ENCODE data around the gene SERPINA4. TPM values are rescaled to one million over a fixed set of nuclear protein-coding genes. Genes with fewer than 3 reads are reported as not detected.

The SERPINA4 gene
- total RNA-seq, 1 donor from 2014 or later, result not detected

DNA sequence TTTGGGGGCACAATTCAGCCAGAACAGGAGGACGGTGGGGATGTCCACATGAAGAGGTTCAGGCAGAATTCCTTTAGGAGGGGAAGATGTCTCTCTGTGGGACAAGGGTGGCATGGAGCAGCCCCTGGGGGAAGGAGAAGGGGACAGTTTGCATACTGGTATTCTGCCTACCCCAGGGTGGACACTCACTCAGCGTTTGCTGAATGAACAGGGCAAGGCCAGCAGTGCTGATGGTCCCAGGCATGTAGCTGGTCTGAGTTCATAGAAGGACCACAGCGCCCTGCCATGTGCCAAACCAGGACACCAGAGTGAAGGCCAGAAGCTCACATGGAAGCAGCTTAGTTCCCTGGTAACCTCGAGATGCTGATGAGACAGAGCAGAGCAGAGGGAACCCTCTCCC, 25.4 kb downstream of the SERPINA4 start:
- no peak overlapping the region for H3K27ac Mint-ChIP-seq (ENCODE audit: unreplicated experiment)
- TF ChIP-seq, protein P1, sequence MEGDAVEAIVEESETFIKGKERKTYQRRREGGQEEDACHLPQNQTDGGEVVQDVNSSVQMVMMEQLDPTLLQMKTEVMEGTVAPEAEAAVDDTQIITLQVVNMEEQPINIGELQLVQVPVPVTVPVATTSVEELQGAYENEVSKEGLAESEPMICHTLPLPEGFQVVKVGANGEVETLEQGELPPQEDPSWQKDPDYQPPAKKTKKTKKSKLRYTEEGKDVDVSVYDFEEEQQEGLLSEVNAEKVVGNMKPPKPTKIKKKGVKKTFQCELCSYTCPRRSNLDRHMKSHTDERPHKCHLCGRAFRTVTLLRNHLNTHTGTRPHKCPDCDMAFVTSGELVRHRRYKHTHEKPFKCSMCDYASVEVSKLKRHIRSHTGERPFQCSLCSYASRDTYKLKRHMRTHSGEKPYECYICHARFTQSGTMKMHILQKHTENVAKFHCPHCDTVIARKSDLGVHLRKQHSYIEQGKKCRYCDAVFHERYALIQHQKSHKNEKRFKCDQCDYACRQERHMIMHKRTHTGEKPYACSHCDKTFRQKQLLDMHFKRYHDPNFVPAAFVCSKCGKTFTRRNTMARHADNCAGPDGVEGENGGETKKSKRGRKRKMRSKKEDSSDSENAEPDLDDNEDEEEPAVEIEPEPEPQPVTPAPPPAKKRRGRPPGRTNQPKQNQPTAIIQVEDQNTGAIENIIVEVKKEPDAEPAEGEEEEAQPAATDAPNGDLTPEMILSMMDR (IDR thresholded peaks at IDR 0.05; ENCODE audit: insufficient read depth, low read depth, low read length), result no peak
- no peak for TF ChIP-seq EZH2 (IDR thresholded peaks at IDR 0.05; ENCODE audit: insufficient read depth, low read length)
- no peak overlapping the region for H3K27ac ChIP-seq (ENCODE audit: low read depth, low read length)
- H4K20me1 ChIP-seq (ENCODE audit: insufficient read depth, low read length), result no peaks in the 10 kb centered on the region
- no peak overlapping the region for H3K4me2 ChIP-seq (ENCODE audit: low read length)
- no peaks in the 10 kb centered on the region for H3K79me2 ChIP-seq (ENCODE audit: insufficient read depth, low read length)
- no peaks in the 10 kb centered on the region for H3K36me3 Mint-ChIP-seq (ENCODE audit: low read depth, unreplicated experiment)
- no peaks in the 10 kb centered on the region for H3K4me1 Mint-ChIP-seq (ENCODE audit: low read depth, unreplicated experiment)
- no peaks in the 10 kb centered on the region for H3K27me3 ChIP-seq (ENCODE audit: insufficient read depth, low read length)
- H3K36me3 ChIP-seq (ENCODE audit: insufficient read depth, low read length), result no peaks in the 10 kb centered on the region
- no peak for FAIRE-seq
- no peak overlapping the region for H3K9ac ChIP-seq (ENCODE audit: low read length)
- no peak overlapping the region for H3K4me3 Mint-ChIP-seq (ENCODE audit: unreplicated experiment)
- peaks cover 12% of the 10 kb centered on the region for H3K9me3 Mint-ChIP-seq (ENCODE audit: unreplicated experiment)
- no peak for DNase-seq (ENCODE audit: low read depth)
- H2AFZ ChIP-seq (ENCODE audit: low read depth, low read length), result no peak overlapping the region
- no peaks in the 10 kb centered on the region for H3K9me3 ChIP-seq (ENCODE audit: insufficient read depth, low read depth, low read length)
- no peak overlapping the region for H3K4me3 ChIP-seq (ENCODE audit: insufficient read depth, low read depth, low read length)
- peaks cover 38% of the 10 kb centered on the region for H3K27me3 Mint-ChIP-seq (ENCODE audit: low read depth, unreplicated experiment)
- H3K4me1 ChIP-seq (ENCODE audit: insufficient read depth, low read length), result no peaks in the 10 kb centered on the region

DNA sequence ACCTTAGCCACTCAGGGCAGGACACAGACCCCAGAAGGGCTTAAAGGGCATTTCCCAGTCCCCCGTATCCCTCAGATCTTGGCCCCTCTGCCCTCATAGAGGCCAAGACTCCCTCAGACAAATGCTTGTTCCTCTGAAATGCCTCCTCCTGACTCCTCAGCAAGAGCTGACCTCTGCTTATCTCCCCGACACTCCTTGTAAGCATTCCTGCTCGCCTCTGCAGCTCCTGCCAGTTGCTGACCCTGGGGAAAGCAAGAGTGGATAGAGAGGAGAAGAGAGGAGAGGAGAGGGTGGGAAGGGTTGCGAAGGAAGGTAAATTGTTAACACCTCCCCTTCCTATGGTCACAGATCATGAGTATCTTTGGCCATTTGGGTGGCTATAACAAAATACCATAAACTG, 27.1 kb downstream of the SERPINA4 start:
- Histone ChIP-seq H2AFZ (ENCODE audit: low read depth, low read length) (no peak overlapping the region), H4K20me1 (ENCODE audit: insufficient read depth, low read length) (no peaks in the 10 kb centered on the region), H3K4me2 (ENCODE audit: low read length) (no peak overlapping the region), H3K4me3 (ENCODE audit: insufficient read depth, low read depth, low read length) (no peak overlapping the region), H3K36me3 (ENCODE audit: insufficient read depth, low read length) (no peaks in the 10 kb centered on the region), H3K4me1 (ENCODE audit: insufficient read depth, low read length) (no peaks in the 10 kb centered on the region), H3K9me3 (ENCODE audit: insufficient read depth, low read depth, low read length) (no peaks in the 10 kb centered on the region), H3K27me3 (ENCODE audit: insufficient read depth, low read length) (no peaks in the 10 kb centered on the region), H3K27ac (ENCODE audit: low read depth, low read length) (no peak overlapping the region), H3K79me2 (ENCODE audit: insufficient read depth, low read length) (no peaks in the 10 kb centered on the region), H3K9ac (ENCODE audit: low read length) (no peak overlapping the region)
- FAIRE-seq (no peak), DNase-seq (ENCODE audit: low read depth) (no peak)
- H3K36me3 Mint-ChIP-seq (ENCODE audit: low read depth, unreplicated experiment), result no peaks in the 10 kb centered on the region
- H3K9me3 Mint-ChIP-seq (ENCODE audit: unreplicated experiment), result peaks cover 5% of the 10 kb centered on the region
- H3K27me3 Mint-ChIP-seq (ENCODE audit: low read depth, unreplicated experiment), result peaks cover 42% of the 10 kb centered on the region
- TF ChIP-seq EZH2 (IDR thresholded peaks at IDR 0.05; ENCODE audit: insufficient read depth, low read length), result no peak
- TF ChIP-seq, protein P1 (IDR thresholded peaks at IDR 0.05; ENCODE audit: insufficient read depth, low read depth, low read length), result no peak
- no peaks in the 10 kb centered on the region for H3K4me1 Mint-ChIP-seq (ENCODE audit: low read depth, unreplicated experiment)
- H3K4me3 Mint-ChIP-seq (ENCODE audit: unreplicated experiment), result no peak overlapping the region
- H3K27ac Mint-ChIP-seq (ENCODE audit: unreplicated experiment), result no peak overlapping the region

DNA sequence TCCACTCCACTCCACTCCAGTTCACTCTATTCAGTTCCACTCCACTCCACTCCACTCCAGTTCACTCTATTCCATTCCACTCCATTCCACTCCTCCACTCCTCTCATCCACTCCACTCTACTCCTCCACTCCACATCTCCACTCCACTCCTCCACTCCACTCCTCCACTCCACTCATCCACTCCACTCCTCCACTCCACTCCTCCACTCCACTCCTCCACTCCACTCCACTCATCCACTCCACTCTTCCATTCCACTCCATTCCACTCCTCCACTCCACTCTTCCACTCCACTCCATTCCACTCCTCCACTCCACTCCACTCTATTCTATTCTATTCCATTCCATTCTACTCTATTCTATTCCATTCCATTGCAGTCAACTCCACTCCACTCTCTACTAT, 29.8 kb downstream of the SERPINA4 start:
- Histone ChIP-seq H4K20me1 (ENCODE audit: insufficient read depth, low read length) (no peaks in the 10 kb centered on the region), H3K4me3 (ENCODE audit: insufficient read depth, low read depth, low read length) (no peak overlapping the region), H3K27ac (ENCODE audit: low read depth, low read length) (no peak overlapping the region), H3K27me3 (ENCODE audit: insufficient read depth, low read length) (no peaks in the 10 kb centered on the region), H3K79me2 (ENCODE audit: insufficient read depth, low read length) (no peaks in the 10 kb centered on the region), H3K36me3 (ENCODE audit: insufficient read depth, low read length) (no peaks in the 10 kb centered on the region), H3K9ac (ENCODE audit: low read length) (no peak overlapping the region), H2AFZ (ENCODE audit: low read depth, low read length) (no peak overlapping the region), H3K4me1 (ENCODE audit: insufficient read depth, low read length) (no peaks in the 10 kb centered on the region), H3K4me2 (ENCODE audit: low read length) (no peak overlapping the region), H3K9me3 (ENCODE audit: insufficient read depth, low read depth, low read length) (no peaks in the 10 kb centered on the region)
- DNase-seq (ENCODE audit: low read depth) (no peak), FAIRE-seq (no peak)
- H3K27me3 Mint-ChIP-seq (ENCODE audit: low read depth, unreplicated experiment), result peaks cover 42% of the 10 kb centered on the region
- no peak overlapping the region for H3K4me3 Mint-ChIP-seq (ENCODE audit: unreplicated experiment)
- no peaks in the 10 kb centered on the region for H3K4me1 Mint-ChIP-seq (ENCODE audit: low read depth, unreplicated experiment)
- H3K9me3 Mint-ChIP-seq (ENCODE audit: unreplicated experiment), result peaks cover 5% of the 10 kb centered on the region
- no peak overlapping the region for H3K27ac Mint-ChIP-seq (ENCODE audit: unreplicated experiment)
- H3K36me3 Mint-ChIP-seq (ENCODE audit: low read depth, unreplicated experiment), result no peaks in the 10 kb centered on the region
- TF ChIP-seq EZH2 (IDR thresholded peaks at IDR 0.05; ENCODE audit: insufficient read depth, low read length), result no peak
- TF ChIP-seq, protein P1 (IDR thresholded peaks at IDR 0.05; ENCODE audit: insufficient read depth, low read depth, low read length), result no peak

Measured in astrocyte (in vitro differentiated cells and primary cell).